ENCODE data around the gene CELF4.

CELF4 gene

GRCh38 chr18:37519510-37520135, 46.0 kb downstream of the CELF4 start:
- Histone ChIP-seq H3K4me3 (ENCODE audit: low read length) (no peak overlapping the region), H3K4me1 (ENCODE audit: control insufficient read depth, insufficient read depth, low read length) (no peaks in the 10 kb centered on the region), H3K36me3 (ENCODE audit: control insufficient read depth, insufficient read depth, low read length, severe bottlenecking) (no peaks in the 10 kb centered on the region), H3K9me3 (ENCODE audit: control insufficient read depth, low read length) (no peaks in the 10 kb centered on the region), H3K9ac (ENCODE audit: low read length) (no peak overlapping the region), H3K27me3 (replicated peaks; ENCODE audit: control insufficient read depth, insufficient read depth, low read length) (peaks cover 55% of the 10 kb centered on the region)
- no peak for DNase-seq (ENCODE audit: low read depth)

GRCh38 chr18:37516361-37516853, 49.2 kb downstream of the CELF4 start:
- Histone ChIP-seq H3K27me3 (replicated peaks; ENCODE audit: control insufficient read depth, insufficient read depth, low read length) (peaks cover 40% of the 10 kb centered on the region), H3K9ac (ENCODE audit: low read length) (no peak overlapping the region), H3K4me3 (ENCODE audit: low read length) (no peak overlapping the region), H3K36me3 (ENCODE audit: control insufficient read depth, insufficient read depth, low read length, severe bottlenecking) (no peaks in the 10 kb centered on the region), H3K9me3 (ENCODE audit: control insufficient read depth, low read length) (peaks cover 4% of the 10 kb centered on the region), H3K4me1 (ENCODE audit: control insufficient read depth, insufficient read depth, low read length) (no peaks in the 10 kb centered on the region)
- DNase-seq (ENCODE audit: low read depth), result no peak

- Histone ChIP-seq H3K9ac (ENCODE audit: low read length) (no peak overlapping the region), H3K36me3 (ENCODE audit: control insufficient read depth, insufficient read depth, low read length, severe bottlenecking) (no peaks in the 10 kb centered on the region), H3K27me3 (replicated peaks; ENCODE audit: control insufficient read depth, insufficient read depth, low read length) (peaks cover 48% of the 10 kb centered on the region), H3K9me3 (ENCODE audit: control insufficient read depth, low read length) (peaks cover 10% of the 10 kb centered on the region), H3K4me3 (ENCODE audit: low read length) (no peak overlapping the region), H3K4me1 (ENCODE audit: control insufficient read depth, insufficient read depth, low read length) (no peaks in the 10 kb centered on the region)
- no peak for DNase-seq (ENCODE audit: low read depth)
These were observed 50.6 kb downstream of the CELF4 start for GRCh38 chr18:37514953-37515352.

GRCh38 chr18:37512400-37512799, 53.2 kb downstream of the CELF4 start:
- Histone ChIP-seq H3K36me3 (ENCODE audit: control insufficient read depth, insufficient read depth, low read length, severe bottlenecking) (no peaks in the 10 kb centered on the region), H3K9ac (ENCODE audit: low read length) (no peak overlapping the region), H3K4me3 (ENCODE audit: low read length) (no peak overlapping the region), H3K27me3 (replicated peaks; ENCODE audit: control insufficient read depth, insufficient read depth, low read length) (peaks cover 47% of the 10 kb centered on the region), H3K9me3 (ENCODE audit: control insufficient read depth, low read length) (peaks cover 20% of the 10 kb centered on the region), H3K4me1 (ENCODE audit: control insufficient read depth, insufficient read depth, low read length) (no peaks in the 10 kb centered on the region)
- no peak for DNase-seq (ENCODE audit: low read depth)

- Histone ChIP-seq H3K4me3 (ENCODE audit: low read length) (no peak overlapping the region), H3K36me3 (ENCODE audit: control insufficient read depth, insufficient read depth, low read length, severe bottlenecking) (no peaks in the 10 kb centered on the region), H3K9me3 (ENCODE audit: control insufficient read depth, low read length) (peaks cover 20% of the 10 kb centered on the region), H3K4me1 (ENCODE audit: control insufficient read depth, insufficient read depth, low read length) (no peaks in the 10 kb centered on the region), H3K9ac (ENCODE audit: low read length) (no peak overlapping the region), H3K27me3 (replicated peaks; ENCODE audit: control insufficient read depth, insufficient read depth, low read length) (peaks cover 44% of the 10 kb centered on the region)
- no peak for DNase-seq (ENCODE audit: low read depth)
These were observed 53.8 kb downstream of the CELF4 start for GRCh38 chr18:37511721-37512298.

- Histone ChIP-seq H3K4me1 (ENCODE audit: control insufficient read depth, insufficient read depth, low read length) (no peaks in the 10 kb centered on the region), H3K36me3 (ENCODE audit: control insufficient read depth, insufficient read depth, low read length, severe bottlenecking) (no peaks in the 10 kb centered on the region)
- no peak for DNase-seq (ENCODE audit: low read depth)
These were observed 56.0 kb downstream of the CELF4 start for GRCh38 chr18:37509600-37509999.

GRCh38 chr18:37508207-37508606, 57.4 kb downstream of the CELF4 start:
- Histone ChIP-seq H3K36me3 (ENCODE audit: control insufficient read depth, insufficient read depth, low read length, severe bottlenecking) (no peaks in the 10 kb centered on the region), H3K9me3 (ENCODE audit: control insufficient read depth, low read length) (peaks cover 20% of the 10 kb centered on the region), H3K4me3 (ENCODE audit: low read length) (no peak overlapping the region), H3K4me1 (ENCODE audit: control insufficient read depth, insufficient read depth, low read length) (no peaks in the 10 kb centered on the region), H3K27me3 (replicated peaks; ENCODE audit: control insufficient read depth, insufficient read depth, low read length) (peaks cover 37% of the 10 kb centered on the region), H3K9ac (ENCODE audit: low read length) (no peak overlapping the region)
- DNase-seq (ENCODE audit: low read depth), result no peak

More at GRCh38 chr18:37509600-37509999, 56.0 kb downstream of the CELF4 start:
- peaks cover 20% of the 10 kb centered on the region for H3K9me3 ChIP-seq (ENCODE audit: control insufficient read depth, low read length)
- no peak overlapping the region for H3K4me3 ChIP-seq (ENCODE audit: low read length)
- H3K9ac ChIP-seq (ENCODE audit: low read length), result no peak overlapping the region
- H3K27me3 ChIP-seq (replicated peaks; ENCODE audit: control insufficient read depth, insufficient read depth, low read length), result peaks cover 35% of the 10 kb centered on the region

GRCh38 chr18:37507239-37507638, 58.4 kb downstream of the CELF4 start:
- Histone ChIP-seq H3K4me3 (ENCODE audit: low read length) (no peak overlapping the region), H3K9me3 (ENCODE audit: control insufficient read depth, low read length) (peaks cover 16% of the 10 kb centered on the region), H3K9ac (ENCODE audit: low read length) (no peak overlapping the region), H3K27me3 (replicated peaks; ENCODE audit: control insufficient read depth, insufficient read depth, low read length) (peaks cover 41% of the 10 kb centered on the region), H3K36me3 (ENCODE audit: control insufficient read depth, insufficient read depth, low read length, severe bottlenecking) (no peaks in the 10 kb centered on the region), H3K4me1 (ENCODE audit: control insufficient read depth, insufficient read depth, low read length) (no peaks in the 10 kb centered on the region)
- DNase-seq (ENCODE audit: low read depth), result no peak

- DNase-seq (ENCODE audit: low read depth), result no peak
- Histone ChIP-seq H3K4me3 (ENCODE audit: low read length) (no peak overlapping the region), H3K4me1 (ENCODE audit: control insufficient read depth, insufficient read depth, low read length) (no peaks in the 10 kb centered on the region), H3K9me3 (ENCODE audit: control insufficient read depth, low read length) (peaks cover 16% of the 10 kb centered on the region), H3K36me3 (ENCODE audit: control insufficient read depth, insufficient read depth, low read length, severe bottlenecking) (no peaks in the 10 kb centered on the region), H3K9ac (ENCODE audit: low read length) (no peak overlapping the region), H3K27me3 (replicated peaks; ENCODE audit: control insufficient read depth, insufficient read depth, low read length) (peaks cover 45% of the 10 kb centered on the region)
These were observed 59.6 kb downstream of the CELF4 start for GRCh38 chr18:37506001-37506400.

- H3K9me3 ChIP-seq (ENCODE audit: control insufficient read depth, low read length), result peaks cover 13% of the 10 kb centered on the region
- H3K36me3 ChIP-seq (ENCODE audit: control insufficient read depth, insufficient read depth, low read length, severe bottlenecking), result no peaks in the 10 kb centered on the region
- no peak overlapping the region for H3K4me3 ChIP-seq (ENCODE audit: low read length)
- no peaks in the 10 kb centered on the region for H3K4me1 ChIP-seq (ENCODE audit: control insufficient read depth, insufficient read depth, low read length)
- H3K9ac ChIP-seq (ENCODE audit: low read length), result no peak overlapping the region
- DNase-seq (ENCODE audit: low read depth), result no peak
- H3K27me3 ChIP-seq (replicated peaks; ENCODE audit: control insufficient read depth, insufficient read depth, low read length), result peaks cover 45% of the 10 kb centered on the region
These were observed 60.3 kb downstream of the CELF4 start for GRCh38 chr18:37505321-37505720.

GRCh38 chr18:37502601-37503000, 63.0 kb downstream of the CELF4 start:
- Histone ChIP-seq H3K4me1 (ENCODE audit: control insufficient read depth, insufficient read depth, low read length) (no peaks in the 10 kb centered on the region), H3K9ac (ENCODE audit: low read length) (no peak overlapping the region), H3K27me3 (replicated peaks; ENCODE audit: control insufficient read depth, insufficient read depth, low read length) (peaks cover 56% of the 10 kb centered on the region), H3K36me3 (ENCODE audit: control insufficient read depth, insufficient read depth, low read length, severe bottlenecking) (no peaks in the 10 kb centered on the region), H3K9me3 (ENCODE audit: control insufficient read depth, low read length) (no peaks in the 10 kb centered on the region), H3K4me3 (ENCODE audit: low read length) (no peak overlapping the region)
- DNase-seq (ENCODE audit: low read depth), result no peak
